Coronary artery (tissue), 2 donors: ENCODE results near the gene LHPP.
A peak's percentile ranks its signal among the peaks of the same experiment; 100 is the strongest.

ENCODE experiments used
- DNase-seq: peaks from one replicate; pipeline ENCODE4 v3.0.0-alpha.2; 2017; ENCODE audit warnings: low spot score
- H3K27ac ChIP-seq, 2 donors: fragments of 200-600 bp; sonication (generic); one replicate each; pipeline ENCODE4 v1.5.1; 2016 to 2019
- H3K4me3 ChIP-seq: fragments of 200-600 bp; sonication (generic); 2 replicates; pipeline ENCODE4 v1.5.1; 2016; ENCODE audit warnings: mild to moderate bottlenecking, moderate library complexity
- TF ChIP-seq, protein P1 (sequence below): fragments of 200-600 bp; sonication (generic); IDR thresholded peaks from one replicate; pipeline ENCODE4 v1.5.1; 2019; ENCODE audit warnings: antibody characterized with exemption

The LHPP gene

DNA sequence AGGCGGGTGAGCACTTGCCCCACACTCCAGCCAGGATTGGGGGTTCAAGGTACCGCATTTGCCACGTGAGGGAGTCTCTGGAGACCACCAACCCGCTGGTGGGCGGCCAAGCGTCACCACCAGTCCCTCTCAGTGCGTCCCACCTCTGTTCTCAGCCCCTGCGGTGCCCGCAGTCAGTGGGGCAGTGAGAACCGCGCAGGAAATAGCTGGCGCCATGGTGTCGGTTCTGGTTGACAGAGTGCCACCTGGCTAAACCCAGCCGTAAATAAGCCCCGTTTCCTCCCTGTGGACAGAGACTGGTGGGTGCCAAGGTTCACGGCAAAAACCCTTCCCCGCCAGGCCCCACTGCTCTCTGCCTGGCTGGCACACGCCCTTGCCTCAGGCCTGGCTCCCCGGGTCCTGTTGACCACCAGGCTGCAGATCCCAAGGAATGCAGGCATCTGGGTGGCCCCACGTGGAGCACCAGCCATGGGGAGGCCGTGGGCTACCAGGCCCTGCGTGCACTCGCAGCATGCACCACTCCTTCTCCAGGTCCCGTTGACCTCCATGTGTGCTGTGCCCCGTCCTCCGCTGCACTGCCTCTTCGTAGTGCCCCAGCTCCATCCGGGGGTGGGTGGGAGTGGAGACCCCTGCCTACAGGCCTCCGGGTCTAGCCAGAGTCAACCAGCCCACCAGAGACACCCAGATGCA is 140.0 kb downstream of the LHPP start:
- no peak overlapping the region for H3K4me3 ChIP-seq
- TF ChIP-seq, protein P1, sequence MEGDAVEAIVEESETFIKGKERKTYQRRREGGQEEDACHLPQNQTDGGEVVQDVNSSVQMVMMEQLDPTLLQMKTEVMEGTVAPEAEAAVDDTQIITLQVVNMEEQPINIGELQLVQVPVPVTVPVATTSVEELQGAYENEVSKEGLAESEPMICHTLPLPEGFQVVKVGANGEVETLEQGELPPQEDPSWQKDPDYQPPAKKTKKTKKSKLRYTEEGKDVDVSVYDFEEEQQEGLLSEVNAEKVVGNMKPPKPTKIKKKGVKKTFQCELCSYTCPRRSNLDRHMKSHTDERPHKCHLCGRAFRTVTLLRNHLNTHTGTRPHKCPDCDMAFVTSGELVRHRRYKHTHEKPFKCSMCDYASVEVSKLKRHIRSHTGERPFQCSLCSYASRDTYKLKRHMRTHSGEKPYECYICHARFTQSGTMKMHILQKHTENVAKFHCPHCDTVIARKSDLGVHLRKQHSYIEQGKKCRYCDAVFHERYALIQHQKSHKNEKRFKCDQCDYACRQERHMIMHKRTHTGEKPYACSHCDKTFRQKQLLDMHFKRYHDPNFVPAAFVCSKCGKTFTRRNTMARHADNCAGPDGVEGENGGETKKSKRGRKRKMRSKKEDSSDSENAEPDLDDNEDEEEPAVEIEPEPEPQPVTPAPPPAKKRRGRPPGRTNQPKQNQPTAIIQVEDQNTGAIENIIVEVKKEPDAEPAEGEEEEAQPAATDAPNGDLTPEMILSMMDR, result no peak
- no peak overlapping the region for H3K27ac ChIP-seq
- DNase-seq, result no peak

DNA sequence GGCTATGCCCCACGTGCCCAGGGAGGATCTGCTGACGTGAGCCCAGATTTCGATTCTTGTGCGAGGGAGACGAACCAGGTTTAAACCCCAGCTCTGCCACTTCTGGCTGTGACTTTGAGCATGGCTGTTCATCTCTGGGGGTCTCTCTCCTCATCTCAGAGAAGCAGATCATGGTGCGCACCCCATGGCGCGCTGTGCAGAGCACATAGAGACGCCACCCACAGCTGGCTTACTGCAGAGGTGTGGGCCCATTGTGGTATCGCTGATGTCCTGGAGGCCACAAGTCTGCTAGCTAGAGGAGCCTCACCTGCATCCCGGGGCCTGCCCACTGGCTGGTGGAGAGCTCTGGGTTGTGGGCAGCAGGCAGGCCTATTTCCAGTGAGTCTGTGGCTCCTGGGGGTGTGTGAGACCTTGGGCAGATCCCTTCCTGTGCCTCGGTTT is 140.5 kb downstream of the LHPP start:
- no peak for DNase-seq
- TF ChIP-seq, protein P1, result no peak
- no peak overlapping the region for H3K27ac ChIP-seq
- H3K4me3 ChIP-seq, result no peak overlapping the region

DNA sequence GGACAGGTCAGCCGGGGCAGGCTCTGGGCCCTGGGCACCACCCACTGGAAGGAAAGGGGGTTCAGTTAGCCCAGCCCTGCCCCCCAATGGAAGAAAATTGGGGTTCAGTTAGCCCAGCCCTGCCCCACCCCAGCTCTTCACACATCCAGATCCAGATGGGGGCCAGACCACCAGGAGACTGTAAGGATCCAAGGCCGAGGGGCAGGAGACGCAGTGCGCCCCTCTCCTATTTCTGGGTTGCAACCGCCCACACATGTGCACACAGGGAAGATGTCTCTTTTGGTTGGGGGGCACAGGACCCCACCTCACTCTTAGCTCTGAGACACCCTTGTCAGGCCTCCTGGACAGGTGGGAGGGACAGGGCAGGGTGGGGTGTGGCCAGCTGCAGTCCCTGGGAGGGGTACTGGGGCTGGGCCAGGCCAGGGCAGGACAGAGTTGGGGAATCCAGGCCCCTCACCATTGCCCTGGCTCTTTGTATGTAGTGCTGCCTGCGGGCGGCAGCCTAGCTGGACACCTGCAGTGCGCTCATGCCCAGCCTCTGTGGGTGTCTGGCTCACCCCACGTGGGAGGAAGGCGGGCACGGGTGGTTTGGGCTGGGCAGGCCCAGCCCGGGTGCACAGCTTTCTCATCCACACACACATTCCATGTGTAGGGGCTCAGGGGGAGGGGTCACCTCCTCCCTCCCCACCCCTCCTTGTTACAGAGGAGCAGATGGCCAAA is 141.2 kb downstream of the LHPP start:
- TF ChIP-seq, protein P1, result no peak
- Histone ChIP-seq H3K27ac (no peak overlapping the region), H3K4me3 (no peak overlapping the region)
- no peak for DNase-seq

DNA sequence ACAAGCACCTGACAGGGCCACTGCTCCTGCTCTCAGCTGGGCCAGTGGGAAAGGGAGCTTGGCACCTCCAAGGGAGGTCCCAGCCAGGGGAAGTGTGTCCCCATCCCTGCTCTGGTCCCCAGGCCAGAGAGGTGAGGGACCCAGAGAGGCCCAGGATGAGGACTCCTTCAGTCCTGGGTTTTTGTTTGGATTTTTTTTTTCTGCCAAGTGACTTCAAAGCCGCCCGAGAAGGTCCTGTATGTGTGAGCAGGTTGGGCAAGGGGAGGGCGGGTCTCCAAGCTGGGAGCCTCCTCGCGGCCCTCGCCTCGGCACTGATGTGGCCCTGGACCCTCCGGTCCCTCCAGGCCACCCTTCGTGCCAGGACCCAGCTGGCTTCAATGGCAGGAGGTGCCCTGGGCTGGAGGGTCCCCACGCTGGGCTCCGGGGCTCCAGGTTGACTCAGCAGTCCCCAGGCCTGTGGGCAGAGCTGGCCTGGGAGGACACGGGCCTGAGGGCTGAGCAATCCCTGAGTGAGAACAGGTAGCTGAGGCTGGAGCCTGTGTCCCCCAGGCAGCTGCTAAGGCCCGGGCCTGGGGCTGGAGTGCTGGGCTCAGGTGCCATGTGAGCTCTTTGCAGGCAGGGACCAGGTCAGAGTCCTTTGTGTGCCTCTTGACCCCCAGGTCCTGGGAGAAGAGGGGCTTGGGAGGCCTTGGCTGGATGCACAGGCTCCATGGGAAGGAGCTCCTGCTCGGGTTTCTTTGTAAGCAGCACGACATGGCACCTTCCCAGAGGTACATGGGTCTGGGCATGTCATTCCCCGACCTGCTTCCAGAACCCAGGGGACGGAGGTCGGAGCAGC is 142.0 kb downstream of the LHPP start:
- no peak for DNase-seq
- Histone ChIP-seq H3K4me3 (no peak overlapping the region), H3K27ac (no peak overlapping the region)
- TF ChIP-seq, protein P1, result no peak

DNA sequence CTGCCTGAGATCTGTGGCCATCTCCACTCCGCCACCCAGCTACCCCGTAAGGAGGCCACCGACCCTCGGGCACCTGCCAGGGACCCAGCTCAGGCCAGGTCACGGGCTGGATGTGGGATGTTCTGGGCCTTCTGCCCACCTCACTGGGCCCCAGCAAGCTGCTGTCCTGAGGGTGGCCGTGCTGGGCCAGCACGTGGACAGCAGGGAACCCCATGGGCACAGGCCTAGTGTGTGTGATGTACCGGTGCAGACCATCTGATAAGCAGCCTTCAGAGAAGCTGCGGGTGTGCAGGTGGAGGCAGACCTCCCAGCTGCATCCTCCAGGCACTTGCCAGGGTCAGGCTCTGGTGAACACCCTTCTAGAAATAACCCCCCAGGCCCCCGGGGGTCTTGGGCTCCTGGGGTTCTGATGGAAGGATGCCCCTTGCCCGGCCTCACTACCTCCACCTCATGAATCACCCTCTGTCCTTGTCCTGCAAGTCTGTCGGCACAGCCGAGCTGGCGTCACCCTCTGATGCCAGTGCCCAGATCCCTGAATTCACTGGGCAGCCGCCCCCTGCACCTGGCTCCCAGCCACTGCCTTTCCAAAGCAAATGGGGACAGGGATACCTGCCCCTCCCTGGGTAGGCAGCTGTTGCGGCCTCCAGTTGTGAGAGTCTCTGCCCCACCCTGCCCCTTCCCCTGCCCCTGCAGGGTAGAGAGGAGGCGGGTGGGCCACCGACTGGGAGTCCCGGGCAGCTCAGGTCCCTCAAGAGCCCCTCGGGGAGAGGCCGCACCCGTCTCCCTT is 142.8 kb downstream of the LHPP start:
- TF ChIP-seq, protein P1, result no peak
- H3K4me3 ChIP-seq, result no peak overlapping the region
- peak overlapping the region in 1 of 2 donors; percentile 7 for H3K27ac ChIP-seq
- no peak for DNase-seq

DNA sequence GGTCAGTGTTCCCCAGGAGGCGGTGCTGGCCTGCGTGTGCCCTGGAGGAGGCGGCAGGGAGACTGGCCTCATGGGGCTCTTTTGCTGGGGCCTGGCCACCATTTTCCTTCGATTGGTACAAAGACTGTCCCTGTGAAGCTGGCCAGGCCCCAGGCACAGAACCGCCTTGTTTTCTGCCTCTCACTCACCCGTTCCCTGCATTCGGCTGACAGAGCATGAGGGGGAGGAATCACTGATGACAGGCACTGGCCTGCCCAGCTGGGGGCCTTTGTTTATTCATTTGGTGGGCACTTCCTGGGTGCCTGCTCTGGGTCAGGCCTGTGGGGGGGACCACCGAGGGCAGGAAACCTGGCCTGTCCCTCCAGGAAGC is 143.4 kb downstream of the LHPP start:
- TF ChIP-seq, protein P1, result no peak
- DNase-seq, result no peak
- Histone ChIP-seq H3K4me3 (no peak overlapping the region), H3K27ac (peak overlapping the region in 1 of 2 donors; percentile 7)
